ENCODE measurements around the gene PAPSS2. TPM values are rescaled to one million over a fixed set of nuclear protein-coding genes. Genes with fewer than 3 reads are reported as not detected.

PAPSS2 gene
- total RNA-seq, 1 donor from 2014 or later = 137 TPM

DNA sequence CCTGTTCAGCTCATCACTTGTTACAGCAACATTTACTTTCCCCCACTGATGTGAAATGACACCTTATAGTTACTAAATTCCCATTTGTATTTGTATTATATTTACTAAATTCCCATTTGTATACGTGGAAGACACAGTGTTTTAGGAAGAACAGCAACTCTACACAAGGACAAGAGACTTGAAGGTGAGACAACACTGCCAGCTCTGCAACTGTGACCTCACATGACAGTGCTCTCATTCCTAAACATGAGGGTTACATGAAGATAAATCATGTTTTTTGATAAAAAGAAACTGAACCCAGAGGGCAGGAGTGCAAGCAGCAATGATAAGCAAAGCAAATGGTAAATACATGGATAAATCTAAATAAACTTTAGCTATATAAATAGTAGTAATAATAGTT, 98.0 kb downstream of the PAPSS2 start:
- Histone ChIP-seq H3K4me3 (no peak overlapping the region), H3K27me3 (ENCODE audit: low read depth) (no peaks in the 10 kb centered on the region), H3K36me3 (peaks cover 39% of the 10 kb centered on the region), H3K27ac (no peak overlapping the region), H3K4me1 (peaks cover 7% of the 10 kb centered on the region), H3K9me3 (no peaks in the 10 kb centered on the region)
- no peak for DNase-seq
- no peak for TF ChIP-seq CTCF (IDR thresholded peaks at IDR 0.05)
- ATAC-seq = no peak
- intact Hi-C loops (cut with DNase I) = no loop called here

DNA sequence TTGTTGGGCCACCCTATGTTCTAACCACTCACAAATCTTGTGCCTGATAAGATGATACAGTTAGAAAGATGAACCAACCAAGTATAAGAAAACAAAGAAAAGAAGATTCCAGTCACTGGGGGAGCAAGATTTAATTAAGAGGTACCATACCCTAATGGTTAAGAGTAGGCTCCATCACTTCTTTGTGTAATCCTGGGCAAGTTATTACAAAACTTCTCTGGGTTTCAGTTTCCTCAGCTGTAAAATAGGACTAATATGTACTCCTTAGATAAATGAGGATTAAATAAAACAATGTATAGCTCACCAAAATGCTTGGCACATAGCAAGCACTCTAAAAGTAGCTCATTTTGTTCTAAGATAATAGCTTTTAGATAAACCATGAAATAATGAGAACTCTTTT, 99.9 kb downstream of the PAPSS2 start:
- no peak for DNase-seq
- H3K27ac ChIP-seq = no peak overlapping the region
- ATAC-seq = no peak
- no peak overlapping the region for H3K4me3 ChIP-seq
- H3K9me3 ChIP-seq = no peaks in the 10 kb centered on the region
- intact Hi-C loops (cut with DNase I) = no loop called here
- H3K36me3 ChIP-seq = peaks cover 33% of the 10 kb centered on the region
- H3K4me1 ChIP-seq = peaks cover 7% of the 10 kb centered on the region
- H3K27me3 ChIP-seq (ENCODE audit: low read depth) = no peaks in the 10 kb centered on the region
- TF ChIP-seq CTCF (IDR thresholded peaks at IDR 0.05) = no peak

DNA sequence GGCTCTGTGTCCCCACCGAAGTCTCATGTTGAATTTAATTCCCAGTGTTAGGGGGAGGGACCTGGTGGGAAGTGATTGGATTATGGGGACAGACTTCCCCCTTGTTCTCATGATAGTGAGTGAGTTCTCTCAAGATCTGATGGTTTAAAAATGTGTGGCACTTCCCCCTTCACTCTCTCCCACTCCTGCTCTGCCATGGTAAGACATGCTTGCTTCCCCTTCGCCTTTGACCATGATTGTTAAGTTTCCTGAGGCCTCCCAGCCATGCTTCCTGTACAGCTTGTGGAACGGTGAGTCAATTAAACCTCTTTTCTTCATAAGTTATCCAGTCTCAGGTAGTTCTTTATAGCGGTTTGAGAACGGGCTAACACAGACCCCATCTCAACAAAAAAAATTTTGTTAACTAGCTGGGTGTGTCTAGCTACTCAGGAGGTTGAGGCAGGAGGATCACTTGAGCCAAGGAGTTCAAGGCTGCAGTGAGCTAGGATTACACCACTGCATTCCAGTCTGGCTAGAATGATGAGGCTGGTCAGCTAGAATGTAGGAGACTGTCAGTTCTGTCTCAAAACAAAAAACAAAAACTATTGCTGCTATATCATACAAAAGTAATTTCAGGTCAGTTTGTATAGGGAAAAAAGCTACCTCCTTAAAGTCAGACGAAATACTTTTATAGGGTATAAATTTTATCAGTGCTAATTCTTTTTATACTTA, 100.7 kb downstream of the PAPSS2 start:
- no peak for TF ChIP-seq CTCF (IDR thresholded peaks at IDR 0.05)
- DNase-seq = no peak
- Histone ChIP-seq H3K9me3 (no peaks in the 10 kb centered on the region), H3K27me3 (ENCODE audit: low read depth) (no peaks in the 10 kb centered on the region), H3K36me3 (peaks cover 25% of the 10 kb centered on the region), H3K4me1 (peaks cover 7% of the 10 kb centered on the region), H3K27ac (no peak overlapping the region), H3K4me3 (no peak overlapping the region)
- intact Hi-C loops (cut with DNase I) = no loop called here
- peak; percentile 34 to 55 for ATAC-seq

GRCh38 chr10:87761153-87761552, 101.5 kb downstream of the PAPSS2 start:
- H3K36me3 ChIP-seq = peaks cover 24% of the 10 kb centered on the region
- ATAC-seq = no peak
- no peak overlapping the region for H3K4me3 ChIP-seq
- TF ChIP-seq CTCF (IDR thresholded peaks at IDR 0.05) = no peak
- DNase-seq = no peak
- H3K27ac ChIP-seq = no peak overlapping the region
- H3K9me3 ChIP-seq = no peaks in the 10 kb centered on the region
- H3K4me1 ChIP-seq = peaks cover 7% of the 10 kb centered on the region
- no peaks in the 10 kb centered on the region for H3K27me3 ChIP-seq (ENCODE audit: low read depth)
- intact Hi-C loops (cut with DNase I) = no loop called here

DNA sequence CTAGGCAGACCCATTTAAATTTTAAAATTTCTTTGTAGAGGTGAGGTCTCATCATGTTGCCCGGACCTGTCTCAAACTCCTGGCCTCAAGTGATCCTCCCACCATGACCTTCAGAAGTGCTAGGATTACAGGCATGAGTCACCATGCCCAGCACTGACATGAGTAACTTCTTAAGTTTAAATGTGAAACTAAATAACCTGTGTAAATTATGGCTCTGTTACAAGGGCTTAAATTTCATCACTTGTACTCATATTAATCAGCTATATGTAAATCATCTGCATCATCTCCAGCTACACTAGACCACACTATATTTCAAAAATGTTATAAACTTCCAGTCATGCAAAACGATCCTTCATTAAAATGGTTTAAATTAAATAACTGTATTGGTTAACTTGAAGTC, 102.2 kb downstream of the PAPSS2 start:
- H3K9me3 ChIP-seq = no peaks in the 10 kb centered on the region
- H3K27me3 ChIP-seq (ENCODE audit: low read depth) = no peaks in the 10 kb centered on the region
- H3K4me1 ChIP-seq = peaks cover 7% of the 10 kb centered on the region
- intact Hi-C loops (cut with DNase I) = no loop called here
- no peak overlapping the region for H3K27ac ChIP-seq
- peak in 1 of 2 donors; percentile 56 for ATAC-seq
- H3K36me3 ChIP-seq = peaks cover 28% of the 10 kb centered on the region
- TF ChIP-seq CTCF (IDR thresholded peaks at IDR 0.05) = no peak
- DNase-seq = no peak
- H3K4me3 ChIP-seq = no peak overlapping the region
